Measurements from ENCODE around the gene TRAIP. TPM values are rescaled to one million over a fixed set of nuclear protein-coding genes. Genes with fewer than 3 reads are reported as not detected.

Gene TRAIP
- total RNA-seq, 1 experiment from 2014 or later: 17.8 TPM

DNA sequence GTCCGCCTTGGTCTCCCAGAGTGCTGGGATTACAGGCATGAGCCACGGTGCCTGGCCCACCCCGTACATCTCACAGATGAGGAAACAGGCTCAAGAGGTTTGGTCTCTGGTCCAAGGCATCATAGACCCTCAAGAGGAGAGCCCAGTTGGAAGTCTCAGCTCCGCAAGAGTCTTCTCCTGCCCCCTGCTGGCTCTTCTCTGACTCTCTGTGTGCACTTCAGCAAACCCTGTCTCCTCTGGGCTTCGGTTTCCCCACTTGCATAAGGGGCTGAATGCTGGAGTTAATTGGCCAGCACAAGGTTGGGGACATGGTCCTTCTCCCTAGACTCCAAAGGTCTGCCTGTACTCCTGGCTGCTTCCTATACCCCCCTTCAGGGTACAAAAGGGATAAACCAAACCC lies 43.5 kb upstream of the TRAIP start:
- Histone ChIP-seq H3K4me1 (ENCODE audit: insufficient read depth, low read length, poor library complexity, severe bottlenecking) (no peaks in the 10 kb centered on the region), H3K27me3 (replicated peaks; ENCODE audit: insufficient read depth, low read depth, low read length, poor library complexity) (no peaks in the 10 kb centered on the region), H3K4me3 (ENCODE audit: low read depth, low read length, poor library complexity, severe bottlenecking) (no peak overlapping the region), H3K9me3 (ENCODE audit: low read depth, low read length, poor library complexity, severe bottlenecking) (no peaks in the 10 kb centered on the region), H3K27ac (ENCODE audit: low read depth, low read length, poor library complexity, severe bottlenecking) (no peak overlapping the region), H3K36me3 (ENCODE audit: insufficient read depth, low read length, poor library complexity, severe bottlenecking) (no peaks in the 10 kb centered on the region)
- DNase-seq (ENCODE audit: low spot score): peak; percentile 53
- ChIA-PET POLR2A (ENCODE audit: low non-redundant PET) (no interaction called here), CTCF (interaction anchor here (0.6 to 1.4 kb wide), 3 partner anchors 63 to 198 kb away, joined by 3 to 5 read pairs (median 3); partner anchors contain the start of gene INKA1)
- BruUV-seq (replicated peaks): no TSS peak
- intact Hi-C loops (cut with micrococcal nuclease; ENCODE audit: unreplicated experiment): loop anchor here (10.0 kb wide), 1 partner anchor 55 kb away; no protein-coding TSS in a partner anchor
- TF ChIP-seq, protein P1, sequence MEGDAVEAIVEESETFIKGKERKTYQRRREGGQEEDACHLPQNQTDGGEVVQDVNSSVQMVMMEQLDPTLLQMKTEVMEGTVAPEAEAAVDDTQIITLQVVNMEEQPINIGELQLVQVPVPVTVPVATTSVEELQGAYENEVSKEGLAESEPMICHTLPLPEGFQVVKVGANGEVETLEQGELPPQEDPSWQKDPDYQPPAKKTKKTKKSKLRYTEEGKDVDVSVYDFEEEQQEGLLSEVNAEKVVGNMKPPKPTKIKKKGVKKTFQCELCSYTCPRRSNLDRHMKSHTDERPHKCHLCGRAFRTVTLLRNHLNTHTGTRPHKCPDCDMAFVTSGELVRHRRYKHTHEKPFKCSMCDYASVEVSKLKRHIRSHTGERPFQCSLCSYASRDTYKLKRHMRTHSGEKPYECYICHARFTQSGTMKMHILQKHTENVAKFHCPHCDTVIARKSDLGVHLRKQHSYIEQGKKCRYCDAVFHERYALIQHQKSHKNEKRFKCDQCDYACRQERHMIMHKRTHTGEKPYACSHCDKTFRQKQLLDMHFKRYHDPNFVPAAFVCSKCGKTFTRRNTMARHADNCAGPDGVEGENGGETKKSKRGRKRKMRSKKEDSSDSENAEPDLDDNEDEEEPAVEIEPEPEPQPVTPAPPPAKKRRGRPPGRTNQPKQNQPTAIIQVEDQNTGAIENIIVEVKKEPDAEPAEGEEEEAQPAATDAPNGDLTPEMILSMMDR (conservative IDR thresholded peaks at IDR 0.05; ENCODE audit: low read depth, low read length): peak; percentile 45
- TF ChIP-seq EZH2 (IDR thresholded peaks at IDR 0.05; ENCODE audit: borderline replicate concordance, low read depth, low read length, poor library complexity, severe bottlenecking): no peak

DNA sequence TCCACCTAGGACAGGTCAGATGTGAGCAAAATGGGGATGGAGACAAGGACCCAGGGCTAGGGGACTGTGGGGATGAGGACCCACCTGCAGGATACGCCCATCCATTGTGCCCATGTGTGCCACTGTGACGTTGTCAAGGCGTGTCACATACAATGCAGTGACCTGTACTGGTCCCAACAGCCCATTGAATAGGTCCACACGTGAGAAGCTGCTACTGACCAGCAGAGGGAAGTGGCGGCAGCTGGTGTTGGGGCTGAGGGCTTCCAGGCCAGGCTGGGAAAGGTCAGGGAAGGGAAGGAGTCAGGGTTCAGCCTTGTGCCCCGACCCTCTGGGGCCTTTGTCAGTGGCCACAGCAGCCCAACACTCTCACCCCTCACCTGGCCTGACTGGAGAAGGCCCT lies 42.6 kb upstream of the TRAIP start:
- Histone ChIP-seq H3K9me3 (ENCODE audit: low read depth, low read length, poor library complexity, severe bottlenecking) (no peaks in the 10 kb centered on the region), H3K27me3 (replicated peaks; ENCODE audit: insufficient read depth, low read depth, low read length, poor library complexity) (no peaks in the 10 kb centered on the region), H3K4me3 (ENCODE audit: low read depth, low read length, poor library complexity, severe bottlenecking) (no peak overlapping the region), H3K27ac (ENCODE audit: low read depth, low read length, poor library complexity, severe bottlenecking) (no peak overlapping the region), H3K4me1 (ENCODE audit: insufficient read depth, low read length, poor library complexity, severe bottlenecking) (no peaks in the 10 kb centered on the region), H3K36me3 (ENCODE audit: insufficient read depth, low read length, poor library complexity, severe bottlenecking) (no peaks in the 10 kb centered on the region)
- ChIA-PET POLR2A (ENCODE audit: low non-redundant PET) (no interaction called here), CTCF (no interaction called here)
- no peak for DNase-seq (ENCODE audit: low spot score)
- no TSS peak for BruUV-seq (replicated peaks)
- TF ChIP-seq, protein P1 (conservative IDR thresholded peaks at IDR 0.05; ENCODE audit: low read depth, low read length): no peak
- no peak for TF ChIP-seq EZH2 (IDR thresholded peaks at IDR 0.05; ENCODE audit: borderline replicate concordance, low read depth, low read length, poor library complexity, severe bottlenecking)
- intact Hi-C loops (cut with micrococcal nuclease; ENCODE audit: unreplicated experiment): no loop called here

DNA sequence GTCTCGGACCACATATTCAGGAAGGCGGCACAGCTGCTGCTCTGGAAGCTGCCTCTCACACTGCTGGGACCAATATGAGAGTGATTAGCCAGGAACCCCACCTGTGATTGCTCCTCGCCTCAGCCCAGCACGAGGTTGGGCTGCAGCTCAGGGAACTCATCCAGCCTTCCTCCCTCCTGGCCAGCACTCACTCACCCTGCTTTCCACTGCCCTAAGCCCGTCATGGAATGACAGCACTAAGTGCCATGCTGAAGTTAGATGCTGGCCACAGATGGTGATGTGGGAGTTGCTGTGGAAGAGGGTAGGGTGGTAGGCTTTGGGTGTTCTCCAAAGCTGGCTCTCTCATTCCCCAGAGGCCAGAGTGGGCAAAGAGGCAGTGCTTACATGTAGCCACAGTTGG lies 40.0 kb upstream of the TRAIP start:
- no peak for TF ChIP-seq EZH2 (IDR thresholded peaks at IDR 0.05; ENCODE audit: borderline replicate concordance, low read depth, low read length, poor library complexity, severe bottlenecking)
- TF ChIP-seq, protein P1 (conservative IDR thresholded peaks at IDR 0.05; ENCODE audit: low read depth, low read length): no peak
- Histone ChIP-seq H3K4me1 (ENCODE audit: insufficient read depth, low read length, poor library complexity, severe bottlenecking) (no peaks in the 10 kb centered on the region), H3K4me3 (ENCODE audit: low read depth, low read length, poor library complexity, severe bottlenecking) (no peak overlapping the region), H3K9me3 (ENCODE audit: low read depth, low read length, poor library complexity, severe bottlenecking) (no peaks in the 10 kb centered on the region), H3K36me3 (ENCODE audit: insufficient read depth, low read length, poor library complexity, severe bottlenecking) (no peaks in the 10 kb centered on the region), H3K27ac (ENCODE audit: low read depth, low read length, poor library complexity, severe bottlenecking) (no peak overlapping the region), H3K27me3 (replicated peaks; ENCODE audit: insufficient read depth, low read depth, low read length, poor library complexity) (no peaks in the 10 kb centered on the region)
- intact Hi-C loops (cut with micrococcal nuclease; ENCODE audit: unreplicated experiment): no loop called here
- ChIA-PET POLR2A (ENCODE audit: low non-redundant PET) (no interaction called here), CTCF (no interaction called here)
- BruUV-seq (replicated peaks): no TSS peak
- DNase-seq (ENCODE audit: low spot score): no peak

All from A673 (cell line).